Measurements from ENCODE around the gene TMPRSS15. TPM values are rescaled to one million over a fixed set of nuclear protein-coding genes. Genes with fewer than 3 reads are reported as not detected.

TMPRSS15 gene
- total RNA-seq, 1 donor from 2014 or later: not detected

GRCh38 chr21:18373606-18374005 is 30.0 kb downstream of the TMPRSS15 start:
- no peak overlapping the region for H3K27ac Mint-ChIP-seq
- TF ChIP-seq CTCF (IDR thresholded peaks at IDR 0.05): no peak
- POLR2A ChIA-PET: no interaction called here
- no peaks in the 10 kb centered on the region for H3K9me3 Mint-ChIP-seq
- intact Hi-C loops (cut with micrococcal nuclease): no loop called here
- H3K4me1 Mint-ChIP-seq: peaks cover 5% of the 10 kb centered on the region
- no peak for ATAC-seq (ENCODE audit: low read depth)
- CTCF ChIA-PET: no interaction called here
- H3K27me3 Mint-ChIP-seq: no peaks in the 10 kb centered on the region
- H3K4me3 Mint-ChIP-seq: no peak overlapping the region
- H3K36me3 Mint-ChIP-seq (ENCODE audit: low read depth): no peaks in the 10 kb centered on the region
- DNase-seq: no peak

- no peak for TF ChIP-seq CTCF (IDR thresholded peaks at IDR 0.05)
- CTCF ChIA-PET: no interaction called here
- POLR2A ChIA-PET: no interaction called here
Observed at GRCh38 chr21:18370301-18370700, 33.3 kb downstream of the TMPRSS15 start.

DNA sequence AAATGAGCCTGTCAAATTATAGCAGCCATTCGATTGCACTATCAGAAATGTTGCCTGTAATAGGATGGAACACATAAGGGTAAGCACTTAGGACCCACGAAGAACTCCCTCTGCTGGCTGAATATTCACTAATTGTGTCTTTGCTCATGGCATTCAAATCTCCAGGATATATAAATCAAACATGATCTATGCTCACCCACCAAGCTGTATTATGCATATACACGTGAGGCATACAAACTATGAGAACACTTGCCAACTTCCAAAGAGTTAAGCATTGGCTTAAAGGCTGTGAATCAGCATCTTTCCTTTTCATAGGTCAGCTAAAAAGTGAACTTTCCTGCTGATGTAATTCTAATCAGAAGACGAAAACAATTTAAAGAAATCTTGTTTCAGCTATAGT is 34.5 kb downstream of the TMPRSS15 start:
- no peaks in the 10 kb centered on the region for H3K9me3 Mint-ChIP-seq
- no peak for TF ChIP-seq CTCF (IDR thresholded peaks at IDR 0.05)
- CTCF ChIA-PET: no interaction called here
- ATAC-seq (ENCODE audit: low read depth) (no peak), DNase-seq (no peak)
- no peaks in the 10 kb centered on the region for H3K36me3 Mint-ChIP-seq (ENCODE audit: low read depth)
- POLR2A ChIA-PET: no interaction called here
- H3K4me3 Mint-ChIP-seq: peak overlapping the region; percentile 3
- intact Hi-C loops (cut with micrococcal nuclease): no loop called here
- H3K27me3 Mint-ChIP-seq: no peaks in the 10 kb centered on the region
- H3K4me1 Mint-ChIP-seq: peaks cover 5% of the 10 kb centered on the region
- H3K27ac Mint-ChIP-seq: no peak overlapping the region

More at GRCh38 chr21:18370301-18370700, 33.3 kb downstream of the TMPRSS15 start:
- Mint-ChIP-seq H3K4me3 (no peak overlapping the region), H3K27me3 (no peaks in the 10 kb centered on the region), H3K36me3 (ENCODE audit: low read depth) (no peaks in the 10 kb centered on the region), H3K27ac (no peak overlapping the region), H3K9me3 (no peaks in the 10 kb centered on the region), H3K4me1 (peaks cover 5% of the 10 kb centered on the region)
- ATAC-seq (ENCODE audit: low read depth) (no peak), DNase-seq (no peak)
- intact Hi-C loops (cut with micrococcal nuclease): no loop called here

DNA sequence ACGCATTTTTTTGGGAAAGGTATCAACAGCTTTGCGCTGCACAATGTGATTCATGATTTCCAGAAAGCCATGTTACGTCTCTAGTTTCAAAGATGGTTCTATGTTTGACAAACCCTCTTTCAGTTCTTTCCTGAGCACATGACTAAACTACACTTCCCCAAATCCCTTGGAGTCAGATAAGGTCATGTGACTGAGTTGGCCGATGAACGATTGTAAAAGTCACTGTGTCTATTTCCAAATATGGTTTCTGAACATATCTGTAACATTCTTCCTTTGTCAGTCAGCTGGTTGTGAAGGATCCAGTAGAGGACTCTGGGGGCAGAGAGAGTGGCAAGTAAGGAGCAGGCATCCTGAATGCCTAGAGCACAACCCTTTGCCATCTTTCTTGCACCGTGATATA is 35.4 kb downstream of the TMPRSS15 start:
- intact Hi-C loops (cut with micrococcal nuclease): no loop called here
- H3K36me3 Mint-ChIP-seq (ENCODE audit: low read depth): no peaks in the 10 kb centered on the region
- H3K27me3 Mint-ChIP-seq: no peaks in the 10 kb centered on the region
- DNase-seq (no peak), ATAC-seq (ENCODE audit: low read depth) (no peak)
- POLR2A ChIA-PET: no interaction called here
- H3K4me3 Mint-ChIP-seq: no peak overlapping the region
- no peak for TF ChIP-seq CTCF (IDR thresholded peaks at IDR 0.05)
- peaks cover 5% of the 10 kb centered on the region for H3K4me1 Mint-ChIP-seq
- H3K9me3 Mint-ChIP-seq: no peaks in the 10 kb centered on the region
- CTCF ChIA-PET: no interaction called here
- no peak overlapping the region for H3K27ac Mint-ChIP-seq

GRCh38 chr21:18356801-18357200 is 46.8 kb downstream of the TMPRSS15 start:
- ATAC-seq (ENCODE audit: low read depth) (no peak), DNase-seq (no peak)
- CTCF ChIA-PET: no interaction called here
- H3K27ac Mint-ChIP-seq: no peak overlapping the region
- H3K9me3 Mint-ChIP-seq: peaks cover 3% of the 10 kb centered on the region
- H3K4me3 Mint-ChIP-seq: no peak overlapping the region
- intact Hi-C loops (cut with micrococcal nuclease): no loop called here
- no peaks in the 10 kb centered on the region for H3K36me3 Mint-ChIP-seq (ENCODE audit: low read depth)
- TF ChIP-seq CTCF (IDR thresholded peaks at IDR 0.05): no peak
- POLR2A ChIA-PET: no interaction called here
- no peaks in the 10 kb centered on the region for H3K4me1 Mint-ChIP-seq
- H3K27me3 Mint-ChIP-seq: no peaks in the 10 kb centered on the region

Measured in activated B cell treated with CpG ODN at 0.5 μM for 24 hours (primary cell).